Stomach (tissue), 9 donors: ENCODE data around the gene MLLT10. TPM values are rescaled to one million over a fixed set of nuclear protein-coding genes. Genes with fewer than 3 reads are reported as not detected.

Source experiments
- DNase-seq, 2 donors: peaks; one replicate each; pipeline versions ENCODE4 v3.0.0 to v3.0.0-alpha.2; 2013 to 2019
- H3K27ac ChIP-seq, 5 donors: fragments of 200-600 bp in 4 of 5; sonication (generic) in 4 of 5; one replicate each; pipeline ENCODE4 v1.5.1; 2013 to 2019; ENCODE audit warnings: mild to moderate bottlenecking in 1 of 5, moderate library complexity in 1 of 5
- H3K27me3 ChIP-seq, 3 donors: fragments of 200-600 bp; sonication (generic); one replicate each; pipeline ENCODE4 v1.5.1; 2017 to 2019; ENCODE audit warnings: mixed run types in 1 of 3
- H3K36me3 ChIP-seq, 4 donors: fragments of 200-600 bp; sonication (generic); 1 replicate in 3 of 4; 2 replicates in 1 of 4; pipeline ENCODE4 v1.5.1; 2016 to 2019
- H3K4me1 ChIP-seq, 4 donors: fragments of 200-600 bp; sonication (generic); one replicate each; pipeline ENCODE4 v1.5.1; 2016 to 2019
- H3K4me3 ChIP-seq, 4 donors: fragments of 200-600 bp; sonication (generic) in 3 of 4; one replicate each; pipeline ENCODE4 v1.5.1; 2016 to 2019; ENCODE audit warnings: mild to moderate bottlenecking in 1 of 4
- H3K9me3 ChIP-seq, 4 donors: fragments of 200-600 bp; sonication (generic); one replicate each; pipeline ENCODE4 v1.5.1; 2016 to 2019
- EP300 ChIP-seq: sonication (generic); formaldehyde crosslinking; IDR thresholded peaks from one replicate; pipeline ENCODE4 v1.6.1; 2017; ENCODE audit warnings: antibody characterized with exemption
- POLR2A ChIP-seq, 4 donors: fragments of 450-650 bp; IDR thresholded peaks; one replicate each; pipeline ENCODE4 v1.6.1; 2016; ENCODE audit warnings: antibody characterized with exemption in 4 of 4, control low read depth in 2 of 4, mild to moderate bottlenecking in 1 of 4, moderate library complexity in 1 of 4
- POLR2AphosphoS5 ChIP-seq, 3 donors: sonication (generic); formaldehyde crosslinking; IDR thresholded peaks; one replicate each; pipeline ENCODE4 v1.6.1; 2016; ENCODE audit warnings: antibody characterized with exemption in 3 of 3
- WGBS, 5 donors: extraction: QIAGEN DNeasy Blood & Tissue Kit in 3 of 5; methylation state at CpG; one replicate each; pipeline versions ENCODE4 v1.1.5 to v1.1.7; 2013 to 2018; 5-methylcytosine and 5-hydroxymethylcytosine counted together
- intact Hi-C: fragments of 100-400 bp; cut with DNase I; formaldehyde crosslinking; loops from one replicate; pipeline ENCODE4 v1.15.1; 2023; ENCODE audit warnings: low total_unique reads
- polyA plus RNA-seq, 3 donors: library from polyadenylated mRNA; stranded (reverse); fragments of 200-250 nt; gene quantifications; one replicate each; pipeline ENCODE4 v1.2.3, GENCODE V29; 2013
- total RNA-seq, 5 donors: library from RNA; depleted of rRNA; stranded (reverse); fragments of >200 nt; gene quantifications; one replicate each; pipeline versions ENCODE4 v1.1.0 to v1.2.3, GENCODE V29; 2014 to 2016
- TF ChIP-seq, protein P1 (sequence below), 7 experiments: fragments of 450-650 bp in 4 of 7; fragments of 200-600 bp in 3 of 7; sonication (generic) in 3 of 7; IDR thresholded peaks; one replicate each; pipeline ENCODE4 v1.5.1; 2016 to 2019; ENCODE audit warnings: antibody characterized with exemption in 7 of 7, control low read depth in 2 of 7, mild to moderate bottlenecking in 1 of 7
- donor health status: healthy with polysubstance abuse.
- donor health status: Bipolar disorder and iron deficiency.
- donor health status: healthy.

The MLLT10 gene
- total and polyA plus RNA-seq, 8 donors = 12.8 to 76.9 (median 23.8) TPM

DNA sequence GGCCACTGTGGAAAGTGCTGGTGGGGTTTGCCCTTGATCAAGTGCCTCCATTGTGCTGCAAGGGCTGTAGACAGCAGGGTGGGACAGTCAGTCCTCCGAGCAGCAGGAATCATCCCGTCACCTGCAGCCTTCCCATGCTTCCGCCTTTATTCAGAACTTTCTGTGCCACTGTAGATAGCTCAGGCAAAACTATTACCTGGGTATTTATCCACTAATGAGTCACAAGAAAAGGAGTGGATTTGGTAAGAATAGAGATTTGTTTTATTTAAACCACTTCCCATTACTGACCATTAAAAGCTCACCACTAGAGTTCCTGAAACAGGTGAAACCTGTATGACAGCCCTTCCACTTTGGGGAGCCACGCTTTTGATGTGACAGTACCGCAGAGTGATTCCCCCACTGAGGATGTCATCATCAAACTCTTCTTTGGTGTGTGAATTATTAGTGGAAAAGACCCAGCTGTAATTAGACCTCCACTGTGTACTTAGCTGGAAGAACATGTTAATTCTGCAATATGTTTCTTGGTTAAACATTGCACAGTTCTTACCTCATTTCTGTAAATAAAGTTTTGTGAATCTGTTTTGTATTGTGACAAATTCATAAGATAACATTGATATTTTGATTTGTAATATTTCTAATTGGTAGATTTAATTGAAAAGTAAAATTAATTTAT is 208.8 kb downstream of the MLLT10 start:
- no peak for DNase-seq
- 92 to 98% (median 93%) methylated on average over 5 of the region's 5 CpGs for WGBS, 5 donors
- TF ChIP-seq, protein P1, sequence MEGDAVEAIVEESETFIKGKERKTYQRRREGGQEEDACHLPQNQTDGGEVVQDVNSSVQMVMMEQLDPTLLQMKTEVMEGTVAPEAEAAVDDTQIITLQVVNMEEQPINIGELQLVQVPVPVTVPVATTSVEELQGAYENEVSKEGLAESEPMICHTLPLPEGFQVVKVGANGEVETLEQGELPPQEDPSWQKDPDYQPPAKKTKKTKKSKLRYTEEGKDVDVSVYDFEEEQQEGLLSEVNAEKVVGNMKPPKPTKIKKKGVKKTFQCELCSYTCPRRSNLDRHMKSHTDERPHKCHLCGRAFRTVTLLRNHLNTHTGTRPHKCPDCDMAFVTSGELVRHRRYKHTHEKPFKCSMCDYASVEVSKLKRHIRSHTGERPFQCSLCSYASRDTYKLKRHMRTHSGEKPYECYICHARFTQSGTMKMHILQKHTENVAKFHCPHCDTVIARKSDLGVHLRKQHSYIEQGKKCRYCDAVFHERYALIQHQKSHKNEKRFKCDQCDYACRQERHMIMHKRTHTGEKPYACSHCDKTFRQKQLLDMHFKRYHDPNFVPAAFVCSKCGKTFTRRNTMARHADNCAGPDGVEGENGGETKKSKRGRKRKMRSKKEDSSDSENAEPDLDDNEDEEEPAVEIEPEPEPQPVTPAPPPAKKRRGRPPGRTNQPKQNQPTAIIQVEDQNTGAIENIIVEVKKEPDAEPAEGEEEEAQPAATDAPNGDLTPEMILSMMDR (IDR thresholded peaks at IDR 0.05) = no peak
- no peak for TF ChIP-seq EP300
- TF ChIP-seq POLR2A (IDR thresholded peaks at IDR 0.05) = no peak
- no peak for TF ChIP-seq POLR2AphosphoS5 (IDR thresholded peaks at IDR 0.05)
- Histone ChIP-seq H3K27ac (no peak overlapping the region), H3K9me3 (no peaks in the 10 kb centered on the region), H3K4me1 (no peaks in the 10 kb centered on the region), H3K27me3 (no peaks in the 10 kb centered on the region), H3K36me3 (peaks cover 11 to 70% (median 67%) of the 10 kb centered on the region in 4 donors), H3K4me3 (no peak overlapping the region)
- intact Hi-C loops = no loop called here

DNA sequence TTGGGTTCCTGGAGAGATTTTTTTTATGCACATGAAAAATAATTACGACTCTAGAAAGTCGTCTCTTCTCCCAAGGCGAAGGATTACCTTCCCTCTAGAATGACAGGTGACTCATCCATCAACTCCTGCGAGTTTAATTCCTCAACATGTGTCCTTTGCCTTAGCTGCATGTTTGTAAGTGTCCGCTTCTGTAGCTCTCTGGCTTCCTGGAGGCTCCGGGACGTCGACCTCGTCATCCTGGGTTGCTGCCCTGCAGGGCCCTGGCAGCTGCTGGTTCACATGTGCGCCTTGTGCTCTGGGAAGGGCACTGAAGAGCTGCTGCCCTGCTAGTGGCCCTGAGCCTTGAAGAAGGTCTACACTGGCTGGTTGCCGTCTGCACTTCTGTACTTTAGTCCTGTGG is 210.2 kb downstream of the MLLT10 start:
- 84 to 96% (median 93%) methylated on average over 10 to 11 of the region's 11 CpGs for WGBS, 5 donors
- TF ChIP-seq EP300 (no peak), POLR2A (IDR thresholded peaks at IDR 0.05) (no peak), POLR2AphosphoS5 (IDR thresholded peaks at IDR 0.05) (no peak)
- TF ChIP-seq, protein P1 (IDR thresholded peaks at IDR 0.05) = no peak
- Histone ChIP-seq H3K36me3 (peaks cover 11 to 61% (median 55%) of the 10 kb centered on the region in 4 donors), H3K27ac (no peak overlapping the region), H3K9me3 (no peaks in the 10 kb centered on the region), H3K27me3 (no peaks in the 10 kb centered on the region), H3K4me3 (no peak overlapping the region), H3K4me1 (peaks cover 0 to under 1% (median 0%) of the 10 kb centered on the region in 4 donors)
- intact Hi-C loops = no loop called here
- DNase-seq = no peak

GRCh38 chr10:21746118-21746517 is 212.1 kb downstream of the MLLT10 start:
- H3K27ac ChIP-seq = no peak overlapping the region
- intact Hi-C loops = no loop called here
- H3K36me3 ChIP-seq = peaks cover 11 to 44% (median 37%) of the 10 kb centered on the region in 4 donors
- no peak for TF ChIP-seq POLR2AphosphoS5 (IDR thresholded peaks at IDR 0.05)
- TF ChIP-seq, protein P1 (IDR thresholded peaks at IDR 0.05) = no peak
- no peak for TF ChIP-seq EP300
- no peak for TF ChIP-seq POLR2A (IDR thresholded peaks at IDR 0.05)
- peaks cover 0 to 11% (median under 1%) of the 10 kb centered on the region in 4 donors for H3K4me1 ChIP-seq
- WGBS, 5 donors = 87 to 94% (median 89%) methylated on average over 6 of the region's 6 CpGs
- peak in 1 of 2 donors; percentile 33 for DNase-seq
- H3K9me3 ChIP-seq = no peaks in the 10 kb centered on the region
- no peaks in the 10 kb centered on the region for H3K27me3 ChIP-seq
- no peak overlapping the region for H3K4me3 ChIP-seq

DNA sequence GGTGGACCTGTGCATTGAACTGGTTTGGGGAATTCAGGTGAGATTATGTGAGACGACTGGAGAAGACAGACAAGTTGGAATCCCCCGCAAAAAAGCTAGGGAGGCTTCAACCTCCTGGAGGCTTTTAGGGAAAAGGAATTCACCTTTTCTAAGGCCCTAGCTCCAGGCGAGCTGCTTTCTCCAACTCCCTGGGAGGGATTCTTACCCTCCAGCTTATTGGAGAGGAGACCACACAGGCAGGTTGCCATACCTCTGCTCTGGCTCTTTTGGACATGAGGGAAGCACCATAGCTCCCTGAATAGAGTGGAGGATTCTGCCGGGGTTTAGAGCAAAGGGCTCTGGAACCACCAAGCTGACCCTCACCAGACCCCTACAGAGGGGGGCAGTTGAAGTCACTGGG is 213.8 kb downstream of the MLLT10 start:
- 78 to 95% (median 91%) methylated on average over 3 to 4 of the region's 4 CpGs for WGBS, 5 donors
- peaks cover 8 to 27% (median 20%) of the 10 kb centered on the region in 4 donors for H3K36me3 ChIP-seq
- H3K4me1 ChIP-seq = peaks cover 0 to 11% (median 2%) of the 10 kb centered on the region in 4 donors
- H3K4me3 ChIP-seq = no peak overlapping the region
- TF ChIP-seq EP300 (no peak), POLR2AphosphoS5 (IDR thresholded peaks at IDR 0.05) (no peak), POLR2A (IDR thresholded peaks at IDR 0.05) (no peak)
- TF ChIP-seq, protein P1 (IDR thresholded peaks at IDR 0.05) = no peak
- DNase-seq = no peak
- H3K27me3 ChIP-seq = no peaks in the 10 kb centered on the region
- H3K9me3 ChIP-seq = no peaks in the 10 kb centered on the region
- intact Hi-C loops = no loop called here
- H3K27ac ChIP-seq = no peak overlapping the region
